ENCODE data around the gene THAP7.

Gene THAP7

DNA sequence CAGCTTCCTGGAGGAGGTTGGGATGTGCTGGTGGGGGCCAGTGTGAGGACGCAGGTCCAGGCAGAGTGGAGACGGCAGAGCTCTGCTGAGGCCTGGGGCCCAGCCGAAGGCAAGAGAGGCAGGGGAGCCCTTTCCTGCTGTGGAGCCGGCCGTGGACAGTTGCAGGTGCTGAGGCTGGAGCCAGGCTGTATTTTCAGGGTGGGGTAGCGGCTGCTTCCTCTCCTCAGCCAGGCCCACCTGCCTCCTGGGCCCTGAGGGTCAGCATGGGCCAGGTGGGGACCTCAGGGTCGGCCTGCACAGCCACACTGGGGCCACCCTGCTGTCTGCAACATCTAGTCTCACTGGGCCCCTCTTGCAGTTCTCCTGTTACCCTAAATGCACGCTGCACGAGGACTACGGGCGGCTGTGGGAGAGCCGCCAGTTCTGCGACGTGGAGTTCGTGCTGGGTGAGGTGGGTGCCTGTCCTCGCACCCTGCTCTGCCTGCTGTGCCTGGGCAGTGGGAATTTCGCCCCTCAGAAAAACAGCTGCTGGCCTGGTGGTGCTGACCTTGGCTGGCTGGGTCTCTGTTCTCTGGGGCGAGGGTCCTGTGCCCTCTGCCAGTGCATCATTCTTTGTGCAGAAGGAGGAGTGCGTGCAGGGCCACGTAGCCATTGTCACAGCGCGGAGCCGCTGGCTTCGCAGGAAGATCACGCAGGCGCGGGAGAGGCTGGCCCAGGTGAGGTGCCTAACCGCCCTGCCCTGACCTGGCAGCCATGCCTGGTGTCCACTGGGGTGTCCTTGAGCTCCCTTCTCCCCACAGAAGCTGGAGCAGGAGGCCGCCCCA is 8.4 kb downstream of the THAP7 start:
- no peak for DNase-seq (ENCODE audit: low read depth in 2 of 2)

DNA sequence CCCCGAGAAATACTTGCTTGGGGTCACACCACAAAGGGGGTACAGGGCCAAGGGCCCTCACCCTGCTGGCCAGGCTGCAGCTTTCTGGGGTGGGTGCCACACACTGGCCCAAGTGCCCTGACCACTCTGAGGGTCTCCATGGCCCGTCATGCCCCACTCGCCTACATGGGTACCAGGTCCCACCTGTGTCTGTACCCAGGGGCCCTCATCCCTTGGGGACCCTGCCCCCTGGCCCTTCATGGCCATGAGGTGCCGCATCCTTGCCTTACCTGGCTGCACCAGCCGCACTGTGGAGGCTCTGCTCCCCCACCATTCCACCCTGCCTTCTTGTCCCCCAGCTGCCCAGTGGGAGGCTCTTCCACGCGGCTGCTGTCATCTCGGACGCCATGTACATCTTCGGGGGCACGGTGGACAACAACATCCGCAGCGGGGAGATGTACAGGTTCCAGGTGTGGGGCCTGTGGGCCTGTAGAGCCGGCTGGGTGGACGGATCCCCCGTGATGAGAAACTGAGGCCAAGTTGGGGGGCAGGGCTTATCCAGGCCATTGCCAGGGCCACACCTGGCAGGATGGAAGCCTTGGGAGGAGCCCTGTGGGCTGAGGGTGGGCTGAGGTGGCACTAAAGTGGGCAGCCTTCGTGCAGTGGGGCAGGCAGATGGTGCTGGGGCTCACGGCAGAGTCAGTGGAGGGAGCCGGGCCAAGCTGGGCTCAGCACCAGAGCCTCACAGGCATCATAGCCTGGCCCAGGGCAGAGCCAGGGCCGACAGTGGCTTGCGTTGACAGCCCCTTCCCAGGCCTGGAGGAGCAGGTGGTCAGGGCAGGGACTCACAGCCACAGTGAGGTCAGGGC is 9.2 kb downstream of the THAP7 start:
- DNase-seq (ENCODE audit: low read depth in 2 of 2): no peak

DNA sequence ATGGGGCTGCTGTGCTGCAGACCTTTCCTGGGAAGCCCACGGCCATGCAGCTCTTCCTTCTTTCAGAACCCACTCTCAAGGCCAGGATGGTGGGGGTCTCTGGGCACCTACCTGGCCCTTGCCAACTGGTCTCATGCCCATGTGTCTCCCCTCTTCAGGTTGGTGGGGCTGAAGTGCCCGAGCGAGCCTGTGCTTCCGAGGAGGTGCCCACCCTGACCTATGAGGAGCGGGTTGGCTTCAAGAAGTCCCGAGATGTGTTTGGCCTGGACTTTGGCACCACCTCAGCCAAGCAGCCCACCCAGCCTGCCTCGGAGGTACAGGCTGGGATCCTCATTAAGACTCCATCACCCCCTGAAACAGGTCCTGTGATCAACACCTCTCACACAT is 9.9 kb downstream of the THAP7 start:
- DNase-seq (ENCODE audit: low read depth in 2 of 2): no peak

DNA sequence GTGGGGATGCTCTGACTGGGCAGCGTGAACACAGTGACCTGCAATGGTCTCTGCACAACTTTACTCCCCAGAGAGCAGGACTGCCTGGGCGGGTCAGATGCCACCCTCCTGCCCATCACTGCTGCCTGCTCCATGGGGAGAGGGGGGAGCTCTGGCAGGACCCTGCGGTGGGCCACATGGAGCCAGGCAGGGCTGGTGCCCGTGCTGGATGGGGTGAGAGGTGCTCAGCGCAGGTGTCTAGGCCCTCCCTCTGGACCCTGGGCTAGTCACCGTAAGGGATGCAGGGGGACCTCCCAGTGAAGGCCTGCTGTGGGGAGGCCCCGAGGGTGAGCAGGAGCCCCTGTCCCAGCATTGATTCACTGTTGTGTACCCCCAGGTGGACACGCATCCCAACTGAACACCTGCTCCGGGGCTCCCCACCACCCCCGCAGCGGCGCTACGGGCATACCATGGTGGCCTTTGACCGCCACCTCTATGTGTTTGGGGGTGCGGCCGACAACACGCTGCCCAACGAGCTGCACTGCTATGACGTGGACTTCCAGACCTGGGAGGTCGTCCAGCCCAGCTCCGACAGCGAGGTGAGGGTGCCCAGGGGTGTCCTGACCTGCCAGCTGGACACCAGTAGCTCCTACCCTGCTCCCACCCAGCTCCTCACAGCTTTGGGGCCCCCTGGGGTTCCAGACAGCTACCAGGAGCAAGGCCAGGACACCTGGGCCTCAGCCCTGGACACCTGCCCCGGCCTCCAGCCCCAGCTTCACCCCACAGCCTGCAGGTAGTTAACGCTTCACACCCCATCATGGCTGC is 10.5 kb downstream of the THAP7 start:
- no peak for DNase-seq (ENCODE audit: low read depth in 2 of 2)

DNA sequence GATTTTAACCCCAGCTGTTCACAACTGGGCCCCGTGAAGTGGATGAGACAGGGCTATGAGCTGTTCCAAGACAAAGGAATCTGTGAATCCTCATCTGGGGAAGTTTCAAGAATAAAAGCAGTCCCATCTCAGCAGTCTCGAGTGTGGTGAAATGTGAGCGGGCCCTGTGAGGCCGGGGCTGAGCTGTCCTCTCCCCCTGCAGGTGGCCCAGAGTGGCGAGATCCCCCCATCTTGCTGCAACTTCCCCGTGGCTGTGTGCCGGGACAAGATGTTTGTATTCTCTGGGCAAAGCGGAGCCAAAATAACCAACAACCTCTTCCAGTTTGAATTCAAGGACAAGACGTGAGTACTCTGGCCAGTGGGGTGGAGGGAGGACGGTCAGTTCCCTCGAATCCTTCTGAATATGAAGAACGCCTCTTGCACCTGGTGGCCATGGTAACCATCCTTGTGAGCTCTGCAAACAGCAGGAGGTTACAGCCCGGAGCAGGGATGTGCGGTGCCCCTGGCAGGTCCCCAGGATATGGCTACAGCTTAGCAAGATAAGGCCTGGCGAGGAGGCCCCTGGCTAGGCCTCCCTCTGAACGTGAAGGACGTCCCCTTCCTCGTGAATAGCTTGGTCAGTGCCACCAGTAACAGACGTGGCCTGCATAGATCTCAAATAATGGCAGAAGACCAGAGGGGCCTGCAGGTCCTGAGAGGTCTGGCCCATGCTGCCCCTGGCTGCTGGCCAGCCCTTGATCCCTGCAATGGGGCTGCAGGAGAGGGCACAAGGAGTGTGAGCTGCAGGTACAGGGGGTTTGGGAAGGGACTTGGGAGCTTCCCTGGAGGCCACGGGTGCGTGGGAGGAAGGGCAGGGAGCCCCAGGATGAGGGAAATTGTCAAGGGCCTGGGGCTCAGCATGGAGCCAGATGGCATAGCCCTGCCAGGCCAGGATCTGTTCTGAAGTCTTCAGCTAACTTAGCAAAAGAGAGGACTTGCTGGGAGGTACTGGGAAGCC is 11.4 kb downstream of the THAP7 start:
- DNase-seq (ENCODE audit: low read depth in 2 of 2): no peak

DNA sequence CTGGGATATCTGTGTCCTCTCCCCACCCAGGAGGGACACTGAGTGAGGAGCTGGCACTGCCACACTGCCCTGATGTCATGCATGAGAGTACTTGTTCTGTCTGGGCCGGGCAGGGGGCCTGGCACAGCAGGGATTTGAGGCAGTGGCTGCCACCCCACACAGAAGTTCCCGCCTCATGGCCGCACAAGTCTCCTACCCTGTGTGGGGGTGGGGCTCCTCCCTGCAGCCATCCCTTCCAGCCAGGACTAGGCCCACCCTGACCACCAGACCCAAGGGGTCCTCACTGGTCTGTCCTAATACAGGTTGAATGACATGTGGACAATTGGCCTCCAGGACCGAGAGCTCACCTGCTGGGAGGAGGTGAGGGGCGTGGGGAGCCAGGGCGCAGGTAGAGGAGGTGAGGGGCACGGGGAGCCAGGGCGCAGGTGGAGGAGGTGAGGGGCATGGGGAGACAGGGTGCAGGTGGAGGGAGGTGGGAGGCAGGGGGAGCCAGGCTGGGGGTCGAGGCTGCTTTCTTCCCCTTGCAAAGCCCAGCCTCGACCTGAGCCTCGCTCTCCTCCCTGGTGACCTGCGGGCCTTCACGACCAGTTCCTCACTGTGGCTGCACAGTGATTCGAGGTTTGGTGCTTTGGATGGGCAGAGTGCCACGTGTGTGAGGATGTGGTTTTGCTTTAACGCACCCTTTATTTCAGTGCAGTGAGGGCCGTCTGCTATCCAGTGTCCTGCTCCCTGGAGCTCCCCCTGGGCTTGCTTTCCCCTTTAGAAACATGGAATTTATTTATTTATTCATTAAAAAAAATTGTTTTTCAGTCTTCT is 12.4 kb downstream of the THAP7 start:
- no peak for DNase-seq (ENCODE audit: low read depth in 2 of 2)

DNA sequence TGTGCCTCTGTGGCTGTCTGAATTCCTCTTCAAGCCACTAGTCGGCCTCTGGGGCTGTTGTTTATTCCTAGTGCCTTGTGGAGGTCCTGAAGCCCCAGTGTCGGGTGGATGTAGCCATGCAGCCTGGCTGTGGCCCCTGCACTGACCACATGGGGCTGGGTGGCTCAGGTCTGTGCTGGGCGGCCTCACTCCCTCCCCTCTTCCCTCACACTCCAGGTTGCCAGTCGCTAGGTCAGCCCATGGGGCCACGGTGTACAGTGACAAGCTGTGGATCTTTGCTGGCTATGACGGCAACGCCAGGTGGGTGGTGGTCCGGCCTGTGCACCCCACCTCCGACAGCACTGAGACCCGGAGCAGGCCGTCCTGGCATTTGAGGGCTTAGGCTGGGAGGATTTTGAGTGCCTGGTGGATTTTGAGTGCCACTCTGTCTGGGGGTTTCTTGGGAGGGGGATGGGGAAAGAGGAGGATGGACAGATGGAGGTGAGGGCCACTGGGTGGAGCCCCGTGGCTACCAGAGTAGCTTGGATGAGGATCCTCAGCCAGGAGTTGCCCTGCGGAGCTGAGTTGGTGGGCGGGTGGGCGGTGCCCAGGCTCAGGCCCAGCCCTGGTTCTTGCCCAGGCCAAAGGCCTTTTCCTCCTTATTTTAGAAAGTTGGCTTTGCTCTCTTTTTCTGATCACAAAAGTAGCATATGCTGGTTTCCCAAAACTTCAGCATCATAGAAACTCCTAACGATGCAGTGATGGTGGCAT is 13.2 kb downstream of the THAP7 start:
- no peak for DNase-seq (ENCODE audit: low read depth in 2 of 2)

DNA sequence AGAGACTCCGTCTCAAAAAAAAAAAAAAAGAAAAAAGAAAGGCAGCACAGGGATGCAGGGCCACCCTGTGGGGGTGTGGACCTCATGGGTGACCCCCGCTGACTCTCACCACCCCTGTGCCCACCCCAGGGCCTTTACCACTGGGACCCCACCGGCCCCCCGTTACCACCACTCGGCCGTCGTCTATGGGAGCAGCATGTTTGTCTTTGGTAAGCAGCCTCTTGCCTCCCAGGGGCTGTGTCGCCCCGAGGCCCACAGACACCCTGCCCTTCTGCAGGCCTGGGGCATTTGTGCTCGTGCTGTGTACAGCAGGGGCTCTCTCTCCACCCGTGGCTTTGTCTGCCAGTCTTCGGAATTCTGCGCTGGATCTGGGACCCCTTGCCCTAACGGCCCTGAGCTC is 14.5 kb downstream of the THAP7 start:
- no peak for DNase-seq (ENCODE audit: low read depth in 2 of 2)

DNA sequence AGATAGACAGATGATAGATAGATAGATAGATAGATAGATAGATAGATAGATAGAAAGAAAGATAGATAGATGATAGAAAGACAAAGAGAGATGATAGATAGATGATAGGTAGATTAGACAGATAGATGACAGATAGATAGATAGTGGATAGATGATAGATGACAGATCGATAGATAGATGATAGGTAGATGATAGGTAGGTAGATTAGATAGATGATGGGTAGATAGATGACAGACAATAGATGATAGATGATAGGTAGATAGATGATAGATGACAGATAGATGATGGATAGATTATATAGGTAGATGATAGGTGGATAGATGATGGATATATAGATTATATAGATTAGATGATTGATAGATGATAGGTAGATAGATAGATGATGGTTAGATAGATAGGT is 15.6 kb downstream of the THAP7 start:
- no peak for DNase-seq (ENCODE audit: low read depth in 2 of 2)

DNA sequence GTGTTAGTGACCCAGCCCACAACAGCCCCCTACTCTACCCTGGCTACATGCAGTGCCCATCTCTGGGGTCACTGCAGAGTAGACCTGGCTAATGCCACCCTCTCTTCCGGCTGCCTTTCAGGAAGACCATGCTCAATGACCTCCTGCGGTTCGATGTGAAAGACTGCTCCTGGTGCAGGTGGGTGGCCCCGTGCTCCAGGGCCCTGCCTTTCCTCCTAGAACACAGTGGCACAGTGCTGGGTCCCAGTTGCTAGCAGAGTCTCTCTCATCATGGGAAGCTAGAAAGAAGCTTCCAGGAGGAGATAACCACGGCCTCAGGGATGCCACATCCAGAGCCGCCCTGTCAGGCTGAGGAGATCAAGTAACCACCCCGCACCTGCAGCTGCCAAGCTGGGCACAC is 16.2 kb downstream of the THAP7 start:
- DNase-seq (ENCODE audit: low read depth in 2 of 2): no peak

DNA sequence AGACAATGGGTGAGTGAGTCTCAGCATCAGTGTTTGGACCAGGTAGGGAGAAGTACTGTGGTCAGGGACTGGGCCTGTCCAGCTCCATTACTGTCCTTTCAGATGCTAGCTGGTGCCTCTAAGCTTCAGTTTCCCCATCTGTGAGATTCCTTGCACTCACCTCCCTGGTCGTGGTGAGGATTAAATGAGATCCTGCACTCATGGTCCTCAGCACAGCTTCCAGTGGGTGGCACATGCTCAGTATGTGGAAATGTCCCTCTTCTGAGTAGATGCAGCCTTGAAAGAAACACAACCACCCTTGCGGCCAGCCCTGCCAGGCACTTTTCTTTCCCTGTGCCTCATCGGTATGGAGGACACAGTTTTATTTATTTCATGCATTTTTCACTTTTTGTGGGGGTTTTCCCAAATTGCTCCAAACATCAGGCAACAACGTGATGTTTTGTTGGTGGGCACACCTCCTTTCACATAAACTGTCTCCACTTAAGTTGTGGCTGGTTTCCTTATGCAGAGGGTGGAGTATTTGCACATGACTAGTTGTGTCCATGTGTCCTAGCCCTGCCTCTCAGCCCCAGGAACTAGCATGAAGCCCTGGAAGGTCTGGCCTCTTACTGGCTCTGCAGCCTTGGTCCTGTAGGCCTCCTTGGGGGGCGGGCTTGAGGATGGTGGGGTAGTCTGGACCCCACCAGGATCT is 18.7 kb downstream of the THAP7 start:
- no peak for DNase-seq (ENCODE audit: low read depth in 2 of 2)

DNA sequence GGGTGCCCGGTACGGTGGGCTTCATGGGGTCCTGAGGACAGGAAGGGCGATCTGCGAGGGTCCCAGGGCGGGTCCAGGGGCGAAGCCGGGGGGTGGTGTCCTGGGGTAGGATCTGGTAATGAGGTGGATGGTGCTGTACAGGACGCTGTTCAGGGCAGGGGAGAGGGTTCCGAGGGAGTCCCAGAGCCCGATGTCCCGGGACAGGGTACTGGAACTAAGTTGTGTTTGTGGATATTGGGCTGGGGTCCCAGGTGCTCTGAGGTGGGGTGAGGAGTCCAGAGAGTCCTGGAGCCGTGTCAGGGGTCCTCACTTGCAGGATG is 19.4 kb downstream of the THAP7 start:
- no peak for DNase-seq (ENCODE audit: low read depth in 2 of 2)

DNA sequence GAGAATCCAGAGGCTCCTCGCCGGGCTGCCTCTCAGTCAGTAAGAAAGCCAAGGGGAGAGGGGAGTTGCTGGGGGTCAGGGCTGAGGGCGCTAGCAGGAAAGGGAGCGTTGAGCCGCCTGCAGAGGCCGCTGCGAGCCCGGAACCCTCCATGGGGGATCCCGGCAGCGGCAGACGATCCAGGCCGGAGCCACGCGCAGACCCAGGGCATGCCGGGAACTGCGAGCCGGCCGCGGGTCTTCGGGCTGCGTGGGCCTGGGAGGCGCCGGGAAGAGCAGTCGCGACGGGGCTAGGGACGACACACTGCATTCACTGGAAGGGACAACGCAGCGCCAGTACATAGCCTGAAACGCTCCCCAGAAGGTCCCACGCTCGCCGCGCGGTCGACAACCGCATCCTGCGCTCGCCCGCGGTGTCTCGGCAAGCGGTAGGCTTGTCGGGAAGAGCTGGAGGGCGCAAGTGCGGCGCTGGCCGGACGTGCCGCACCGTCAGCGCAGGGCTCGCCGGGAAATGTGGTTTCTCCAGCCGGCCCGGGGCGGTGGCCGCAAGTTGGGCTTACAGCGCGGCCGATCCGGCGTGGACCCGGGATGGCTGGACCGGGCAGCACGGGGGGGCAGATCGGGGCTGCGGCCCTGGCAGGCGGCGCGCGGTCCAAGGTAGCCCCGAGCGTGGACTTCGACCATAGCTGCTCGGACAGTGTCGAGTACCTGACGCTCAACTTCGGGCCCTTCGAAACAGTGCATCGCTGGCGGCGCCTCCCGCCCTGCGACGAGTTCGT is 19.9 kb downstream of the THAP7 start, which contains the start of gene LZTR1:
Gene LZTR1, plus strand, starts transcription at position 511 of the 776 bp plus-strand sequence. Its CDS starts 75 bp downstream, at position 586.
- peak; percentile 36 to 47 for DNase-seq (ENCODE audit: low read depth in 2 of 2)

DNA sequence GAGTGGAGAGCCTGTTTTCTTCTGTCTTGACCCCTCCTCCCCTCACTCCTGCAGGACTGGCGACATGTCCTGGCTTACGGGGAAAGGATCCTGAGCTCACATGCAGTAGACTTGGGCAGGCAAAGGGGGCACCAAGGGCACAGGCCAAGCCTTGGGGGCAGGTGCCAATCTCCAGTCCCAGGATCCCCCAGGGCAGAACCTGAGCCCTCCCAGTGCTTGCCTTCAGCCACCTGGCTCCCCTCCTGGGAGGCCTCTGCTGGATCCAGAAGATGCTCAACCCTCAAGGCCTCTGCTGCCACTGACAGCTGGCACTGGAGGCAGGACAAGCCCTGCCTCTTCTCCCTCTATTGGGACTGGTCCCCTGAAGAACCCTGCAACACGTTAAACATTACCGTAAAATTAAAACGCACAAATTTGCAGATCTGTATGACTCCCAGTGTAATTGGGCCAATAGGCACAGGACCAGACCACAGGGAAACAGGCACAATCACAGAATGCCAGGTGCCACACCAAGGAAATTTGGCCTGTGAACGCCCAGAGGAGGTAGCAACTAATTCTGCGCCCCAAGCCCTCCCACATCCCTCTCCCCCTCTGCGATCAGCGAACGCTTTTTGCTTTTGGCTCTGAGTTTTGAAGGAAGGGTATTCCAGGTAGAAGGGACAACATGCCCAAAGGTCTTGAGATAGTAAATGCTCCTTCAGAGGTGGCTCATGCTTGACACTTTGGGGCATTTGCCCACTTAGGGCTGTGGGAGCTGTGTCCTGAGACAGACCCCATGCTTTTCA is 20.8 kb downstream of the THAP7 start:
- no peak for DNase-seq (ENCODE audit: low read depth in 2 of 2)

DNA sequence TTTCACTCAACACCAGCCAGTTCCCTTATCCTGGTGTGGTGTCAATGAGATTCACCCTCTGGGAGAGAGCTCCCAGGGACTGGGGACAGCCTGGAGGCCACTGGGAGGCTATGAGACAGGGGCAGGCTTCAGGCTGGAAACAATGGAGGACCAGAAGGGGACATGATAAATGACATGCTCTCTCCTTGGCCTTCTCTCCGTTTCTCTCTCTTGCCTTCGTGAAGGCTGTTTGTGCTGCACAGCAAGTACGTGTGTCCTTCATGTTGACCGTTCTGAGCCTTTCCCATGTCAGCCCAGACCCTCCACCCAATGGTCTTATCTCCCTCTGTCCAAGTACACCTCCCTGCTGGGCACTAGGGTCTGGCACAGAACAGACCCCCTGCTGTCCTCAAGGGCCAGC is 21.4 kb downstream of the THAP7 start:
- DNase-seq (ENCODE audit: low read depth in 2 of 2): no peak

DNA sequence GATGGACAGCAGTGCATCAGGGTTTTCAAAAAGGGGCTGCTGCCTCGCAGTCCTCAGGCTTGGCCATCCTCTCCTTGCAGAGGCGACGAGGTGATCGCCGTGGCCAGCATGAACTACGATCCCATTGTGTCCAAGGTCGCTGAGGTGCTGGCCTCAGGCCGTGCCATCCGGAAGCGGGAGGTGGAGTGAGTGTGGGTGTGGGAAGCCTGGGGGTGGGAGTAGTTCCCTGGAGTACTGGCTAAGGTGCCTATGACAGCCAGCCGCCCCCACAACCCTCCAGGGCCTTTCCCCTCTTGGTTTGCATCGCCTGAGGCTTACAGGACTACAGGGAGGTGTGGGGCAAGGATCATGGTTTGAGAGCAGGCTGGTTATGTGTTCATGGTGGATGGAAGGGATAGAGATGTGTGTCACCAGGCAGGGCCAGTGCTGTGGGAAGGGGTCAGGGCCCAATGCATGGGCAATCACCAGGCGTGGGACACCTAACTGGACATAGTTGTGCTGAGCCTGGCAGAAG is 21.9 kb downstream of the THAP7 start:
- no peak for DNase-seq (ENCODE audit: low read depth in 2 of 2)

DNA sequence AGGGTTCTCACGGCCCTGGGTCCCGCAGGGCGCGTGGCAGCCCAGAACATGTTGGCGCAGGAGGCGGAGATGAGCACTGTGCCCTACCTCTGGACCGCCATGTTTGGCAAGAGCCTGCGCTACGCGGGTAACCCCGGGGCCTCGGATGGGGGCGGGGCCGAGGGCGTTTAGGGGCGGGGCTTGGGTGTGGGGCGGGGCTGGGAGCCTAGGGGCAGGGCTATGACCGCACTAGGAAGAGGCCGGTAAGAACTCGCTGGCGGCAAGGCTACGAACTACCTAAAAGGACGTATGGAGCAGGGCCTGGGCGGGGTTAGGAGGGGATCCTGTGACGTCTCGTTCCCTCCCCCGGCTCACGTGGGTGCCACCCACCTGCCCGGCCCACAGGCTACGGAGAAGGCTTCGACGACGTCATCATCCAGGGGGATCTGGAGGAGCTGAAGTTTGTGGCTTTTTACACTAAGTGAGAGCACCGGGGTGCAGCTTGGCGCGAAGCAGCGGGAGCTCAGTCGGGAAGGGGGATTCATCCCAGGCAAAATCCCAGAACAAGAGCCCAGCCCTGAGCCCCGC is 22.6 kb downstream of the THAP7 start:
- peak in 1 of 2 donors; percentile 57 for DNase-seq (ENCODE audit: low read depth in 2 of 2)

Data from activated CD8-positive, alpha-beta memory T cell treated with anti-CD3 and anti-CD28 coated beads for 4 hours (primary cell).